ENCODE results near the gene FOXRED2.

Gene FOXRED2

DNA sequence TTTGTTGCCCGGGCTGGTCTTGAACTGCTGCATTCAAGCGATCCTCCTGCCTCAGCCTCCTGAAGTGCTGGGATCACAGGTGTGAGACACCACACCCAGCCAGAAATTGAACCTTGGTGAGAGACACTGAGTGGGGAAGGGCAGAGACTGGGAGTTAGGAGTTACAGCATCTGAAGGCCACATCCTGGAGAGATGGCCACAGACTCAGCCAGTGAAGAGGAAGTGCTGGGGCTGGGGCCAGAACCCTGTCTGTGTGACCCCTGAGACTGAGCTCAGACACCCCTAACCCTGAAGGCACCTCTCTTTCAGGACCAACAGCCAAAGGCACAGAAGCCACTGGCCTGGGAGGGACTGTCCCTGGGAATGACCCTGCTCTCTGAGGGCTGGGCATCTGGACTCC lies 59.2 kb downstream of the FOXRED2 start:
- no peak for DNase-seq (ENCODE audit: low spot score)

DNA sequence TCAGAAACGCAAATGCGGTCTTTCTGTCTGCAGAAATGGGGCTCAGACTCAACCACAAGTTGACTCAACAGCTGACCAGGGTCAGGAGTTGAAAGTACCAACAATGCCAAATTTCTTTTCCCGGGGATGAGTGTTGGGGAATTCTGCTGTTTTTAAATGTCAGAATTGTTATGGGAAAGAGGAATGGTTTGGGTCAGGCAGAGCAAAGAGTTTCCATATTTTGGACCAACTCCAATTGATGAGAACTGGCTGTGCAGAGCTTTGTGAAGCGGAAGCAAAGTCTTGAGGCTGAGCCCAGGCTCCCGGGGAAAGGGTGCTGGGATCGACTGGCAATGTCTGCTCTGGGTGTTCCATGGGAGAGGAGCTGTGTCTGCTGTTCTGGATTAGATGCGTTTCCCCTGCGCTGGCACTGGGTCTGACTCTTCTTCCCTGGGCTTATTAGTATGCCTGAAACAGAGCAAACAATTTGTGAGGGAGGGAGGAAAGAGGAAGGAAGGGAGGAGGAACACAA lies 61.6 kb downstream of the FOXRED2 start:
- DNase-seq (ENCODE audit: low spot score) = no peak

DNA sequence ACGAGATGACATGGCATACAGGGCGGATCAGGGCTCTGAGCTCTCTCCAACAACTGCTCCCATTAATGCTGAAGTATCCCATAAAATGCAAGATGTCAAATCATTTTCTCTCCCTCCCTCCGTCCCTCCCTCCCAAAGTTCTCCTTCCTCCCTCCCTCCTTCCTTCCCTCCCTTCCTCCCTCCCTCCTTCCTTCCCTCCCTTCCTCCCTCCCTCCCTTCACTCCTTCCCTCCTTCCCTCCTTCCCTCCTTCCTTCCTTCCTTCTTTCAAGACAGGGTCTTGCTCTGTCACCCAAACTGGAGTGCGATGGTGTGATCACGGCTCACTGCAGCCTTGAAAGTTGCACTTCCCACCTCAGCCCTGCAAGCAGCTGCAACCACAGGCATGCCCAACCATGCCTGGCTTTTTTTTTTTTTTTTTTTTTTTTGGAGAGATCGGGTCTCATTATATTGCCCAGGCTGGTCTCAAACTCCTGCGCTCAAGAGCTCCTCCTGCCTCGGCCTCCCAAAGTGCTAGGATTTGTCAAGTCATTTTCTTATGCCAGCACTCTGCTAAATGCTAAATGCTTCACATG lies 63.6 kb downstream of the FOXRED2 start:
- no peak for DNase-seq (ENCODE audit: low spot score)

DNA sequence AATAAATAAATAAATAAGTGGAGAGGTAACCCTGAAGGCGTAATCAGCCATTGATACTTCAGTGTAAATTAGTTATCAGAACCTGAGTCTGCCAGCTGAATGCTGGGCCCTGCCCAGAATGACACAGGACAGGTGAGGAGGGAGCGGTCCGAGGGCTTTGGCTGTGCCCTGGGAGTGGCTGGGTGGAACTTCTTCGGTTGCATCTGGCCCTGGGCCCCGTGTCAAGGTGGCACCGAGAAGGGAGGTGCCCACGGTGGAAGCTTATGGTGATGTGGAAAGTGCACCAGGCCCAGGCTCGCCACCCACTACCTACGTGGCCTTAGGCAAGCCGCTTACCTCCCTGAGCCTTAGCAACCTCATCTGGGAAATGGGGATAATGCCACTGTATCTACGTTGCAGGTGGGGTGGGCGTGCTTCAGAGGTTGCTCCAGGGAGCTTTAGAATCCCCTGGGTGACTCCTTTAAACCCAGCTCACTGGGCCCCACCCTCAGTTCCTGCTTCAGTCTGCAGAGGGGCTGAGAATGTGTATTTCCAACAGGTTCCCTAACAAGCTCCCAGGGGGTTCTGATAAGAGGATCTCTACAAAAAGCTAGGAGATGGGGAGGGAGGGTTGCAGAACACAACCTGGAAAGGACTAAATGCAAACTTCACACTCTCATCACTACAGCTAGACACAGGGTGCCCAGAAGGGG lies 64.2 kb downstream of the FOXRED2 start:
- no peak for DNase-seq (ENCODE audit: low spot score)

DNA sequence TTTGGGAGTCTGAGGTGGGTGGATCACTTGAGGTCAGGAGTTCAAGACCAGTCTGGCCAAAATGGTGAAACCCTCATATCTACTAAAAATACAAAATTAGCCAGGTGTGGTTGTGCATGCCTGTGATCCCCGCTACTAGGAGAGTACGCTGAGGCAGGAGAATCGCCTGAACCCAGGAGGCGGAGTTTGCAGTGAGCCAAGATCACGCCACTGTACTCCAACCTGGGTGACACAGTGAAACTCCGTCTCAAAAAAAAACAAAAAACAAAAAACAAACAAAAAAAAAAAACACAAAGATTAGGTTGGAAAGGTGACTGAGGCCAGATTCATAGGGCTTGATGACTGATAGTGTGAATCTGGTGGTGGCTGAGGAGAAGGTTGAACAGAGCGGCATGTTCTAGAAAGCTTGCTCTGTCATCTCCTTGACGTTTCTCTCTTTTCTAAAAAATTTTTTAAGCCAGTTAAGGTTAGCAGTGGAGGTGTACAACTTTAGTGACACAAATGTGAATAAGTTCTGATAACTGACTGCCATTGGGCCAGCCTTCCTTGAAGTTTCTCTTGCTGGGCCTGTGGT lies 66.3 kb downstream of the FOXRED2 start:
- DNase-seq (ENCODE audit: low spot score) = no peak

DNA sequence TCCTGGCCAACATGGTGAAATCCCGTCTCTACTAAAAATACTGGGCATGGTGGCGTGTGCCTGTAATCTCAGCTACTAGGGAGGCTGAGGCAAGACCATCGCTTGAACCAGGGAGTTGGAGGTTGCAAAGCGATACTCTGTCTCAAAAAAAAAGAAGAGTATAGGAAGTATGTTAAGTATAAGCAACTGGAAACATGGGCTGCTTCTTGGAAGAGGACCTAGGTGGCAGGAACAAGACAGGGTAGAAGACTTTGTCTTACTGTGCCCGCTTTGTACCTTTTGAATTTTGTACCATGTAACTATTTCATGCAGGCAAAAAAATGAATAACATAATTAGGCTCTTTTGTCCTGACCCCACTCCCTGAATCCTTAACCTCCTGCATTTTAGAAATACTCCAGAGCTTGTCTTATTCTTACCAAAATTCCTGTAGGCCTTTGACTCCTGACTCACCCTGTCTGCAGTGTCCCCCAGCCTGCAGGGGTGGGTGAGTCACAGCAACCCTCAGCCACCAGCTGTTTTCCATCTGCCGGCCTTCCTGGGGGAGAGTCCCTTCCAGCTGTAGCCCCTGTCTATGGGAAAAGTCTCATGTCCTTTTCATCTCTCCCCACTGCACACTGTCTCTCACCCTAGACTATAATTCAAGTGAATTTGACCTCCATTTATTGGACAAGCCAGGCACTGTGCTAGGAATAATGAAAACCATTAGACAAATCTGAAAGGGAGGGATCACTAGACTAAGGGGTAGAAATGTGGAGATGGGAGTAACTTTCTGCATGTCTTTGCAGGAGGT lies 67.2 kb downstream of the FOXRED2 start:
- DNase-seq (ENCODE audit: low spot score) = peak; percentile 83

Data from COLO829 (cell line).